Hepatocyte (in vitro differentiated cells): ENCODE results near the gene TTF2. TPM values are rescaled to one million over a fixed set of nuclear protein-coding genes. Genes with fewer than 3 reads are reported as not detected.

Experiments
- DNase-seq: peaks from one replicate; pipeline ENCODE4 v3.0.0-alpha.2; 2016; ENCODE audit warnings: low spot score
- H2AFZ ChIP-seq: fragments of 200-600 bp; sonication (generic); 2 replicates; pipeline ENCODE4 v1.6.0; 2016; ENCODE audit warnings: antibody characterized with exemption, mild to moderate bottlenecking
- H3K27ac ChIP-seq: fragments of 200-600 bp; sonication (generic); 2 replicates; pipeline ENCODE4 v1.5.1; 2016; ENCODE audit warnings: mild to moderate bottlenecking
- H3K27me3 ChIP-seq: fragments of 200-600 bp; sonication (generic); 2 replicates; pipeline ENCODE4 v1.6.1; 2016
- H3K36me3 ChIP-seq: fragments of 200-600 bp; sonication (generic); replicated peaks from 2 replicates; pipeline ENCODE4 v1.5.1; 2016; ENCODE audit warnings: low read depth; ENCODE audit not compliant: insufficient read depth
- H3K4me1 ChIP-seq: fragments of 200-600 bp; sonication (generic); 2 replicates; pipeline ENCODE4 v1.5.1; 2016; ENCODE audit warnings: mild to moderate bottlenecking, moderate library complexity; ENCODE audit not compliant: insufficient read depth
- H3K4me2 ChIP-seq: fragments of 200-600 bp; sonication (generic); 2 replicates; pipeline ENCODE4 v1.6.0; 2016
- H3K4me3 ChIP-seq: fragments of 200-600 bp; sonication (generic); 2 replicates; pipeline ENCODE4 v1.5.1; 2016; ENCODE audit warnings: mild to moderate bottlenecking
- H3K79me2 ChIP-seq: fragments of 200-600 bp; sonication (generic); 2 replicates; pipeline ENCODE4 v1.6.0; 2017; ENCODE audit warnings: mild to moderate bottlenecking
- H3K9me2 ChIP-seq: fragments of 200-600 bp; sonication (generic); replicated peaks from 2 replicates; pipeline ENCODE4 v1.6.0; 2017; ENCODE audit warnings: mild to moderate bottlenecking; ENCODE audit not compliant: insufficient read depth
- H3K9me3 ChIP-seq: fragments of 200-600 bp; sonication (generic); 2 replicates; pipeline ENCODE4 v1.5.1; 2016; ENCODE audit warnings: low read depth, mild to moderate bottlenecking
- H4K20me1 ChIP-seq: fragments of 200-600 bp; sonication (generic); 2 replicates; pipeline ENCODE4 v1.6.0; 2016; ENCODE audit warnings: mild to moderate bottlenecking; ENCODE audit not compliant: insufficient read depth, poor library complexity, severe bottlenecking
- EZH2 ChIP-seq: fragments of 200-600 bp; sonication (generic); IDR thresholded peaks from 2 replicates; pipeline ENCODE4 v1.6.1; 2016; ENCODE audit warnings: antibody characterized with exemption, mild to moderate bottlenecking, borderline replicate concordance
- EZH2phosphoT487 ChIP-seq: fragments of 200-600 bp; sonication (generic); IDR thresholded peaks from one replicate; pipeline ENCODE4 v1.6.1; 2018; ENCODE audit warnings: antibody characterized with exemption, mild to moderate bottlenecking, low read depth, moderate library complexity; ENCODE audit not compliant: unreplicated experiment, severe bottlenecking
- WGBS: methylation state at CpG from one replicate; pipeline ENCODE4 v1.1.6; 2016; ENCODE audit warnings: low lambda C conversion rate; ENCODE audit errors: missing lambda C conversion rate; 5-methylcytosine and 5-hydroxymethylcytosine counted together
- polyA plus RNA-seq: library from polyadenylated mRNA; unstranded; fragments of >200 nt; fragmentation: Nextera tagmentation; extraction: Ambion mirVana; gene quantifications from 2 replicates; pipeline ENCODE4 v1.2.1, GENCODE V29; 2016
- total RNA-seq: library from RNA; depleted of rRNA; stranded (reverse); fragments of >200 nt; gene quantifications from 2 replicates; pipeline ENCODE4 v1.2.3, GENCODE V29; 2014
- TF ChIP-seq, protein P1 (sequence below): fragments of 200-600 bp; sonication (generic); IDR thresholded peaks from 2 replicates; pipeline ENCODE4 v1.5.1; 2016; ENCODE audit warnings: antibody characterized with exemption, mild to moderate bottlenecking; ENCODE audit not compliant: poor library complexity

The TTF2 gene
- total and polyA plus RNA-seq, 2 experiments from 2014 or later, result 13.8 to 14.3 TPM

DNA sequence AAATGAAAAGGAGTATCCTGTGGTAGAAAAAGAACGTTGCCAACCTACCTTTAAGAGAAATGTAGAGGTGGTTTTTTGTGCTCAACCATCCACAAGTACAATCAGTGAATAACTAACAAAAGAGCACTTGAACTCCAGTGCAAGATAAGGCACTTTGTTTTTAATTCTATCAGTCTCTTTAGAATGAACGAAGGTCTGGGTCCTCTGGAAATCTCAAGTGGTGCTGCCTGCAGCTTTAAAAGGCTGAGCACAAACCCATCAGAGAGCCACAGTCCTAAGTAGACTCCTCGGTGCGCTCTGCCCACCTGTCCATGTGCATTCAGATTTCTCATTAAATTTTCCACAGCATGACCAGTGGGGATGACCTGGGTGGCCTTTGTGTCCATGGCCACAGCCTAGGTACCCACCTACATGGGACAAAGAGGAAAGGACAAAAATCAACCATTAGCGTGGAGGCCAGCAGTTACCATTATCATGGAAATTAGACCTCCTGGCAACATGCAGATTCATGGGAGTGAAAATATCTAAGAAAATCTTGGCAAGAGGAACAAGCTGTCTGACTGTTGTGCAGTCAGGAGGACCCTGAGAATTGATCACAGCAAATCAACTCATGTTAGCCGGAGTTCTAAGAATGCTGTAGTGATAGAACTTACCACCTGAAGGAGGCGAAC lies 52.1 kb downstream of the TTF2 start:
- 92% methylated on average over 7 of the region's 7 CpGs for WGBS
- H2AFZ ChIP-seq, result no peak overlapping the region
- no peak overlapping the region for H3K27ac ChIP-seq
- no peak overlapping the region for H3K4me2 ChIP-seq
- no peak for DNase-seq
- no peaks in the 10 kb centered on the region for H3K9me2 ChIP-seq
- H3K79me2 ChIP-seq, result no peaks in the 10 kb centered on the region
- no peak overlapping the region for H3K4me3 ChIP-seq
- TF ChIP-seq EZH2phosphoT487 (no peak), EZH2 (no peak)
- TF ChIP-seq, protein P1, sequence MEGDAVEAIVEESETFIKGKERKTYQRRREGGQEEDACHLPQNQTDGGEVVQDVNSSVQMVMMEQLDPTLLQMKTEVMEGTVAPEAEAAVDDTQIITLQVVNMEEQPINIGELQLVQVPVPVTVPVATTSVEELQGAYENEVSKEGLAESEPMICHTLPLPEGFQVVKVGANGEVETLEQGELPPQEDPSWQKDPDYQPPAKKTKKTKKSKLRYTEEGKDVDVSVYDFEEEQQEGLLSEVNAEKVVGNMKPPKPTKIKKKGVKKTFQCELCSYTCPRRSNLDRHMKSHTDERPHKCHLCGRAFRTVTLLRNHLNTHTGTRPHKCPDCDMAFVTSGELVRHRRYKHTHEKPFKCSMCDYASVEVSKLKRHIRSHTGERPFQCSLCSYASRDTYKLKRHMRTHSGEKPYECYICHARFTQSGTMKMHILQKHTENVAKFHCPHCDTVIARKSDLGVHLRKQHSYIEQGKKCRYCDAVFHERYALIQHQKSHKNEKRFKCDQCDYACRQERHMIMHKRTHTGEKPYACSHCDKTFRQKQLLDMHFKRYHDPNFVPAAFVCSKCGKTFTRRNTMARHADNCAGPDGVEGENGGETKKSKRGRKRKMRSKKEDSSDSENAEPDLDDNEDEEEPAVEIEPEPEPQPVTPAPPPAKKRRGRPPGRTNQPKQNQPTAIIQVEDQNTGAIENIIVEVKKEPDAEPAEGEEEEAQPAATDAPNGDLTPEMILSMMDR, result no peak
- no peaks in the 10 kb centered on the region for H3K9me3 ChIP-seq
- no peaks in the 10 kb centered on the region for H3K4me1 ChIP-seq
- no peaks in the 10 kb centered on the region for H3K27me3 ChIP-seq
- H3K36me3 ChIP-seq, result no peaks in the 10 kb centered on the region
- no peaks in the 10 kb centered on the region for H4K20me1 ChIP-seq

- H3K27me3 ChIP-seq, result no peaks in the 10 kb centered on the region
- no peak overlapping the region for H3K4me3 ChIP-seq
- no peak overlapping the region for H3K27ac ChIP-seq
- H3K9me2 ChIP-seq, result no peaks in the 10 kb centered on the region
- H3K36me3 ChIP-seq, result no peaks in the 10 kb centered on the region
- no peaks in the 10 kb centered on the region for H3K9me3 ChIP-seq
- H4K20me1 ChIP-seq, result no peaks in the 10 kb centered on the region
- no peak for DNase-seq
- no peak overlapping the region for H3K4me2 ChIP-seq
- TF ChIP-seq EZH2, result no peak
- no peak for TF ChIP-seq EZH2phosphoT487
- no peak overlapping the region for H2AFZ ChIP-seq
- no peaks in the 10 kb centered on the region for H3K4me1 ChIP-seq
- 95% methylated on average over 11 of the region's 11 CpGs for WGBS
- H3K79me2 ChIP-seq, result no peaks in the 10 kb centered on the region
Observed at GRCh38 chr1:117113199-117113598, 53.1 kb downstream of the TTF2 start.

- Histone ChIP-seq H3K4me3 (no peak overlapping the region), H3K4me2 (no peak overlapping the region), H3K4me1 (no peaks in the 10 kb centered on the region)
Observed at GRCh38 chr1:117114877-117115276, 54.8 kb downstream of the TTF2 start.

GRCh38 chr1:117116090-117116783 lies 56.1 kb downstream of the TTF2 start:
- Histone ChIP-seq H3K9me2 (no peaks in the 10 kb centered on the region), H3K79me2 (no peaks in the 10 kb centered on the region), H3K4me1 (peaks cover 6% of the 10 kb centered on the region), H3K36me3 (no peaks in the 10 kb centered on the region), H3K27me3 (no peaks in the 10 kb centered on the region), H4K20me1 (no peaks in the 10 kb centered on the region), H3K4me3 (no peak overlapping the region), H3K27ac (no peak overlapping the region), H3K9me3 (no peaks in the 10 kb centered on the region), H2AFZ (no peak overlapping the region), H3K4me2 (no peak overlapping the region)
- WGBS, result 86% methylated on average over 13 of the region's 13 CpGs
- TF ChIP-seq EZH2 (no peak), EZH2phosphoT487 (no peak)
- TF ChIP-seq, protein P1, result no peak
- DNase-seq, result no peak

More at GRCh38 chr1:117114877-117115276, 54.8 kb downstream of the TTF2 start:
- Histone ChIP-seq H3K36me3 (no peaks in the 10 kb centered on the region), H3K27ac (no peak overlapping the region), H3K27me3 (no peaks in the 10 kb centered on the region), H2AFZ (no peak overlapping the region), H3K79me2 (no peaks in the 10 kb centered on the region), H3K9me3 (no peaks in the 10 kb centered on the region), H4K20me1 (no peaks in the 10 kb centered on the region), H3K9me2 (no peaks in the 10 kb centered on the region)
- no peak for DNase-seq
- TF ChIP-seq, protein P1, result no peak
- no peak for TF ChIP-seq EZH2phosphoT487
- no peak for TF ChIP-seq EZH2
- WGBS, result 89% methylated on average over 2 of the region's 2 CpGs
